Measurements from ENCODE around the gene MBLAC1. TPM values are rescaled to one million over a fixed set of nuclear protein-coding genes. Genes with fewer than 3 reads are reported as not detected.

MBLAC1 gene
- total RNA-seq, 4 donors from 2014 or later = 4.8 to 8.1 (median 6.6) TPM

GRCh38 chr7:100115026-100115425, 11.7 kb upstream of the MBLAC1 start:
- Histone ChIP-seq H3K36me3 (peaks cover 0 to 47% of the 10 kb centered on the region in 2 donors), H3K4me3 (no peak overlapping the region), H3K27ac (no peak overlapping the region), H3K27me3 (no peaks in the 10 kb centered on the region), H3K4me1 (peaks cover 0 to 16% (median 6%) of the 10 kb centered on the region in 3 donors), H3K9me3 (no peaks in the 10 kb centered on the region)
- 87% methylated on average over 7 of the region's 7 CpGs; no CpG with 5 or more reads in 1 of the 2 donors for WGBS, 2 donors (ENCODE audit: low coverage in 1 of 2)
- no peak for ATAC-seq
- TF ChIP-seq POLR2AphosphoS5 (IDR thresholded peaks at IDR 0.05) = no peak
- TF ChIP-seq EP300 (IDR thresholded peaks at IDR 0.05) = no peak
- no peak for TF ChIP-seq POLR2A (IDR thresholded peaks at IDR 0.05)
- no peak for TF ChIP-seq CTCF (IDR thresholded peaks at IDR 0.05)

GRCh38 chr7:100118388-100119071, 8.2 kb upstream of the MBLAC1 start:
- Histone ChIP-seq H3K27me3 (no peaks in the 10 kb centered on the region), H3K9me3 (no peaks in the 10 kb centered on the region), H3K4me1 (peaks cover 0 to 42% (median 14%) of the 10 kb centered on the region in 3 donors), H3K27ac (peak overlapping the region; percentile 58 to 91 (median 88)), H3K36me3 (peaks cover 0 to 29% of the 10 kb centered on the region in 2 donors), H3K4me3 (peak overlapping the region; percentile 68 to 89)
- ATAC-seq = no peak
- no peak for TF ChIP-seq POLR2A (IDR thresholded peaks at IDR 0.05)
- no peak for TF ChIP-seq CTCF (IDR thresholded peaks at IDR 0.05)
- no peak for TF ChIP-seq EP300 (IDR thresholded peaks at IDR 0.05)
- TF ChIP-seq POLR2AphosphoS5 (IDR thresholded peaks at IDR 0.05) = no peak
- WGBS, 2 donors (ENCODE audit: low coverage in 1 of 2) = 32 to 39% methylated on average over 9 to 10 of the region's 18 CpGs

GRCh38 chr7:100119072-100119969, 7.4 kb upstream of the MBLAC1 start, which contains the start of the genes CNPY4 and TAF6:
Gene CNPY4 (plus strand): TSS chr7:100119634. CDS start chr7:100119745, 111 bp downstream.
Gene TAF6 (minus strand): TSS chr7:100119358. CDS start chr7:100114209, 5,149 bp downstream.
- H3K4me3 ChIP-seq = peak within 1 kb of the TSS; percentile 68 to 89
- 0% methylated on average over 1 to 7 of the region's 49 CpGs for WGBS, 2 donors (ENCODE audit: low coverage in 1 of 2)
- ATAC-seq = peak; percentile 95
- peaks cover 0 to 26% of the 10 kb centered on the region in 2 donors for H3K36me3 ChIP-seq
- TF ChIP-seq POLR2A (IDR thresholded peaks at IDR 0.05) (peak; percentile 64 to 67), CTCF (IDR thresholded peaks at IDR 0.05) (peak in 3 of 4 experiments; percentile 21 to 25 (median 23)), EP300 (IDR thresholded peaks at IDR 0.05) (no peak), POLR2AphosphoS5 (IDR thresholded peaks at IDR 0.05) (peak; percentile 73)
- no peaks in the 10 kb centered on the region for H3K27me3 ChIP-seq
- H3K4me1 ChIP-seq = peaks cover 0 to 43% (median 14%) of the 10 kb centered on the region in 3 donors
- H3K27ac ChIP-seq = peak within 1 kb of the TSS; percentile 58 to 91 (median 88)
- no peaks in the 10 kb centered on the region for H3K9me3 ChIP-seq

GRCh38 chr7:100119970-100120732, 6.6 kb upstream of the MBLAC1 start:
- WGBS, 2 donors (ENCODE audit: low coverage in 1 of 2) = 18 to 22% methylated on average over 8 to 11 of the region's 19 CpGs

More at GRCh38 chr7:100119970-100120732, 6.6 kb upstream of the MBLAC1 start:
- Histone ChIP-seq H3K27me3 (no peaks in the 10 kb centered on the region), H3K9me3 (no peaks in the 10 kb centered on the region), H3K4me3 (peak overlapping the region; percentile 68 to 89), H3K4me1 (peaks cover 0 to 52% (median 14%) of the 10 kb centered on the region in 3 donors), H3K27ac (peak overlapping the region; percentile 58 to 91 (median 88)), H3K36me3 (peaks cover 0 to 31% of the 10 kb centered on the region in 2 donors)
- TF ChIP-seq POLR2A (IDR thresholded peaks at IDR 0.05) (no peak), CTCF (IDR thresholded peaks at IDR 0.05) (no peak), POLR2AphosphoS5 (IDR thresholded peaks at IDR 0.05) (no peak), EP300 (IDR thresholded peaks at IDR 0.05) (no peak)
- peak; percentile 73 for ATAC-seq
